Uterus (tissue), 2 donors: ENCODE data around the gene SLC38A10.

Experiments
- CTCF ChIP-seq, 4 experiments: fragments of 200-600 bp in 2 of 4; fragments of 450-650 bp in 2 of 4; sonication (generic) in 2 of 4; IDR thresholded peaks; one replicate each; pipeline ENCODE4 v1.5.1; 2016 to 2019; ENCODE audit warnings: antibody characterized with exemption in 4 of 4, mild to moderate bottlenecking in 2 of 4, moderate library complexity in 1 of 4
- POLR2A ChIP-seq, 2 donors: fragments of 450-650 bp; IDR thresholded peaks; one replicate each; pipeline ENCODE4 v1.6.1; 2016; ENCODE audit warnings: antibody characterized with exemption in 2 of 2, mild to moderate bottlenecking in 1 of 2, moderate library complexity in 1 of 2

GRCh38 chr17:81322271-81323082, 27.4 kb upstream of the SLC38A10 start:
- TF ChIP-seq CTCF (IDR thresholded peaks at IDR 0.05) (peak in 3 of 4 experiments; percentile 6 to 22 (median 7)), POLR2A (IDR thresholded peaks at IDR 0.05) (no peak)
